Hepatic stellate cell (primary cell): Measurements from ENCODE around the gene NR4A3.

Experiments
- DNase-seq: peaks from one replicate; pipeline ENCODE4 v3.0.0; 2011; ENCODE audit warnings: low spot score

The NR4A3 gene

GRCh38 chr9:99878651-99879050, 57.0 kb downstream of the NR4A3 start:
- no peak for DNase-seq

GRCh38 chr9:99881769-99882168, 60.1 kb downstream of the NR4A3 start:
- no peak for DNase-seq

- no peak for DNase-seq
Measured at GRCh38 chr9:99885747-99886146, 64.1 kb downstream of the NR4A3 start.

- no peak for DNase-seq
Measured at GRCh38 chr9:99889120-99889519, 67.4 kb downstream of the NR4A3 start.

- no peak for DNase-seq
Measured at GRCh38 chr9:99894826-99895225, 73.1 kb downstream of the NR4A3 start.

- no peak for DNase-seq
Measured at GRCh38 chr9:99895510-99895909, 73.8 kb downstream of the NR4A3 start.

GRCh38 chr9:99896119-99896518, 74.4 kb downstream of the NR4A3 start:
- DNase-seq, result no peak

- no peak for DNase-seq
Measured at GRCh38 chr9:99903393-99903792, 81.7 kb downstream of the NR4A3 start.

GRCh38 chr9:99905833-99906402, 84.2 kb downstream of the NR4A3 start:
- DNase-seq, result peak; percentile 8

GRCh38 chr9:99906403-99907207, 84.9 kb downstream of the NR4A3 start, which contains the start of gene STX17:
Gene STX17 (plus strand): TSS chr9:99906654. CDS start chr9:99915240, 8,586 bp downstream.
- DNase-seq, result peak; percentile 81

GRCh38 chr9:99907208-99907532, 85.5 kb downstream of the NR4A3 start:
- DNase-seq, result no peak

GRCh38 chr9:99911600-99911999, 89.9 kb downstream of the NR4A3 start:
- no peak for DNase-seq
